D341Med (cell line): Measurements from ENCODE around the gene KIAA0825.
A peak's percentile ranks its signal among the peaks of the same experiment; 100 is the strongest.

Experiments used
- DNase-seq: peaks from one replicate; pipeline ENCODE4 v3.0.0; 2012; ENCODE audit warnings: low spot score

Gene KIAA0825

GRCh38 chr5:94508461-94509148, 109.8 kb downstream of the KIAA0825 start:
- no peak for DNase-seq

DNA sequence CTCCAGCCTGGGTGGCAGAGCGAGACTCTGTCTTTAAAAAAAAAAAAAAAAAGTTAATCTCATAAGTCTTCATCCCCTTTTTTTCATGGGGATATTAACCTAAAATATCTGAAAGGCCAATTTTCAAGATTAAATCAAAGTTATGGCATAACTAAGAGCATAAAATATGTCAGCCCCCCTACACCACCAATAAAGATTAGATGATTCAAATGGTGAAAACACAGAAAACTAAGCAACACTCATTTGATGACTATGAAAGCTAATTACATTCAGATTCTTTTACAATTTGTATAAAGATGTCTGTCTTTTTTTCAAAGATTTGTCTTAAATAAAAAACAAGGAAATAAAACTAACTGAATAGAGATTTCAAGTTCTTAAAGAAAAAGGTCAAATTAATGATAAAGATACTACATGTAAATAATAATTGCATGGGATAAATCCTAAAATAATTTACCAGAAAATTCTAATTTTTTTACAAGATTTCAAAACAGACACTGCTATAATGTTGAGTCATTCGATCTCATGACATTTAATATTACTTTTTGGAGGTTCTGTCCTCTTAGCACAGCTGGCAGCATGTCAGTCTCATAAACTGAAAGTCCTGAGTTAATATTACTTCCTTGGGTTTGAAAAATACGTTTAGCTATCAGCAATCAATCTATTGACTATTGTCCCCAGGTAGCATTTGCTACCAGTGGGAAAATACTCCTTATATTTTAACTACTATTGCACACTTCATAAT, 112.9 kb downstream of the KIAA0825 start:
- no peak for DNase-seq

- no peak for DNase-seq
Measured at GRCh38 chr5:94503677-94504076, 114.7 kb downstream of the KIAA0825 start.

GRCh38 chr5:94501365-94501764, 117.0 kb downstream of the KIAA0825 start:
- no peak for DNase-seq

DNA sequence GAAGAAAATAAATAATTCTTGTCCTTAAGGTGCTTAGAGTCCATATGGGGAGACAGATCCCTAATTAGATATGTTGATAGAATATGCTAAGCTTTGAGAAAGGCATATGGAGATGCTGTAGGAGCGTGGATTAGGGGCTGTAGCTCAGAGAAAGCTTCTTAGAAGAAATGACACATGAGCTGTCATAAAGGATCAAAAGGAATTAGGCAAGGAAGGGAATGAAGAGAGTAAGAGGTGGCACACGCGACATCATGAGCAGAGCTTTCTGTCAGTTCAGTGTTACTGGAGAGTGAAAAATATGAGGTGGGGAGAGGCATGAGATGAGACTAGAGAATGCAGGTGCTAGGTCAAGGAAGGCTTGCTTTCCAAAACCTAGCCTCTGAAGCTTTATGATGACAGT, 118.6 kb downstream of the KIAA0825 start:
- DNase-seq = peak; percentile 56

DNA sequence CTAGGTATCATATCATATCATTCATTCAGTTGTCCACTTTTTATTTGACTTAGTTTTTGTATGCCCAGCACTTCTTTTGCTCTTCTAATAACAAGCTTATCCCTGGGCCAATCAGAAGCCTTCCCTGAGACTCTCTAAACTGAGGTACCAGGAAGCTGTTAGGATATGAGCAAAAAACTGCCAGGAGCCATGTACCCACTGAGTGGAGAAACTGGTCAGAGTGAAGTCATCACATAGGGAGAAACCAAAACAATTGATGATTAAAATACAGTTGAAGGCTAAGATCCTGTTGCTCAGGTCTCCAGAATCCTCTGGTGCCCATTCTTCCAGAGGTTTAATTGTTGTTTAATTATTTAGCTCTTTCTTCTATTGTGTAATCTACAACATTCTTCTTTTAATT, 120.2 kb downstream of the KIAA0825 start:
- DNase-seq = no peak

- DNase-seq = no peak
Measured at GRCh38 chr5:94485067-94485466, 133.3 kb downstream of the KIAA0825 start.

DNA sequence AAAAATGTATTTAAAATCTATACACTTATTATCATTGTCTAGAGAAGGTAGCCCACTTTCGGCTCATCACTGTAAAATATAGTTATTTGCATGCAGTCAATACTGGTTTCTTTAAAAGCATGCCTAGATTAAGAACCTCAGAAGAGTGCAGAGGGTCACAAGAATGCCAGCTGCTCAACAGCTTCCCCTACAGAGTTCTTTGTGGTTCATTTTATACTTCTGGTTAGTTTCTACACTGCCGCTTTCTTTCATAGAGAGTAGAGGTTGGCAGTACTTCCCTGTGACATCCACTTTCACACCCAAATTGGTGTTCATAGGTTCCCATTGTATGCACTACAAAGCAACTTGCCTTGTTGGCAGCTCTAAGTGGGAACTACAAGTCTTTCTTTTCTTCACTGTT, 137.3 kb downstream of the KIAA0825 start:
- DNase-seq = no peak

DNA sequence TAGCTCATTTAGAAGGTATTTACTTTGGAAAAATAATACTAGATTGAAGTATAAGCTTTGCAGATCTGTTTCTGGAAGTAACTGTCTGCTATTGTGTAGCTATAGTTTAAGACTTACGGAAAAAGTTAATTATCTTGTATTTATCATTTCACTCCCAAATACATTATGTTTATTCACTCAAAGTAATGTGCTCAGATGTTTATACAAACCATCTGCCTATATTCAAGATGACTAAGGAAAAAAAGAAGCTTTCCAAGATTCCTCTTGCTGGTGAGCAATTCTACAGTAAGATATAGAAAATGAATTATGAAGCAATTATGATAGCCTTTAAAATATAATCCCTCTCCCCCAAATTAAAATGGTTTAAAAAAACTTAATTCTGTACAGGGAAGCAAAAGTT, 137.9 kb downstream of the KIAA0825 start:
- no peak for DNase-seq

DNA sequence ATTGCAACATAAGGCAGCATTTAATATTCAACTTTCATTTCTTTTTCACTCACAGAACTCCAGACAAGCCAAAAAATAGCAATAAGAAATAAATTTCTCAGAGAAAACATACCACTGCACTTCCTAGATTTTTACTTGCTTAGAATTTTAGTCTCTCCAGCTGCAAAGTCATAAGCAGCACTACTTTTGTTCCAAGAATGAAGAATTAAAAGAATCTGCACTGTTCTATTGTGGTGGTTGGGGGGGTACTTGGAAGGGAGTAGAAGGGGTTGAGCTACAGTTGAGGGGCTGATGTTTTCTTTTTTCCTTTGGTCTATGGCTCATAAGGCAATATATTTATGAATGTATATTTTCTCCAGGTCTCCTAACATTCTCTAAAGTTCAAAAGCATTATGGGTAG, 144.5 kb downstream of the KIAA0825 start:
- DNase-seq = no peak

DNA sequence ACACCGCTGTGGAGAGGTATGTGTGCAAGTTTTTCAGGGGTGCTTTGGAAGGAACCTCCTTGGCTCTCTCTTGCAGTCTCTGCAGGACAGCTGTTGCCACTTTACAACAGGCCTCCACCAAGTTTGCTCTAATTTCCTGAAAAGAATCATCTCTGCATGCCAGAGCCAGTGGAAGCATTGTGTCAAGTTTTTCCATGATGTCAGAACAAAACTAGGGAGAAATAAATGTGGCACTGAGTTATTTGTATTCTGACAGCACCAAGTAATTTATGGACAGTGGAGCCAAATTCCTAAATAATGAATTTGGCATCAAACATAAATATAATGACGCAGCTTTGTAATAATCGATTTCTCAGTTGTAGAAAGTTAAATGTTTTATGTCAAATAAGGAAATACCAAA, 146.9 kb downstream of the KIAA0825 start:
- DNase-seq = no peak

DNA sequence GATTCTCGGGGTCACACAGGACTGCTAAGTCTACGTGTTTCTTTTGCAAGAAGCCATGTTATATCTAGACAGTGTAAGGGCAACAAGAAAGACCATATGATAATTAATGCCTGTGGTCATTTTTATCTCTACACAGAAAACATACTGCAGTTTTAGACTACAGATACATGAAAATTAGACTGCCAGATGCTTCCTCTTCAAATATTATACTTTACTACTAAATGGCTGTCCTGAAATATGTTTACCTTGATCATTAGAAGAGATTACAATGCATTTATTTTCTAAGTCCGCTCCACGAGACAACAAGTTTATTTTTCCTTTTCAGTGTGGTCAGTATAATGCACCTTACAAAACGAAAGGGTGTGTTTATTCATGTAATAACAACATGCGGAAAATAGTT, 147.6 kb downstream of the KIAA0825 start:
- no peak for DNase-seq

- no peak for DNase-seq
Measured at GRCh38 chr5:94469894-94470329, 148.5 kb downstream of the KIAA0825 start.

GRCh38 chr5:94467954-94468930, 150.2 kb downstream of the KIAA0825 start:
- no peak for DNase-seq

- no peak for DNase-seq
Measured at GRCh38 chr5:94467346-94467953, 151.0 kb downstream of the KIAA0825 start.

DNA sequence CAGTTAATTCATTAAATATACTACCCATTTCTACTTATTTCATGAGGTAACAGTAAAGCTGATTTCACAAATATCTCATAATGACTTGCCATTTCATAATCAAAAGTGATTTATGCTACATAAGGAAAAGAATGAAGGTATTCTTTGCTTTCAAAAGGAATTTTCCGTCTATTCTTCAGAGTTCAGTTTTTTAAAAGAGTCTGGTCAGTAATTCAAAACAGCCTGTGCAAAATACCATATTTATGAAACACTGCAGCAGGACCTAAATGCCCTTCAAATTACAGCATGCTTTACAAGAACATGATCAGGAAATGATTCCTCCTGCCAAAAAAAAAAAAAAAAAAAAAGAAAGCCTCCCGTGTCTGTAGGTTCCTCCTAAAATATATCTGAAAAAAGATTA, 154.7 kb downstream of the KIAA0825 start:
- no peak for DNase-seq

- no peak for DNase-seq
Measured at GRCh38 chr5:94461131-94461530, 157.3 kb downstream of the KIAA0825 start.

GRCh38 chr5:94459915-94460314, 158.5 kb downstream of the KIAA0825 start:
- no peak for DNase-seq

DNA sequence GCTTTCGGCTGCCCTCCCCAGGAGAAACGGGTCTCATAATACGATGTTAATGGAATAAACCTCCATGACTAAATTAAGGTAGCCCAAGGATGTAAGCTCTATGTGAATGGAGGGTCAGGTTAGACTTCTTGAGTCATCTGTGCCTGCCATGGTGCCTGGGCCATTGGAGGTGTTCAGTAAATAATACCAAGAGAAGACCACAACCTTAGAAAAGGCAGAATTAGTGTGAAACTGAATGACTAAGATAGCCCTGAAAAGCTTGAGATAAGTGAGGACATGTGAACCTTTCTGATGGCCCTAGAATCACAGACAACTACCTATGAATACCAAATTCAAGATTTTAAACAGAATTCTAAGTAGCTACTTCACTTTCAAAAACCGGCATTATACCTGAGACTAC, 160.6 kb downstream of the KIAA0825 start:
- DNase-seq = no peak

DNA sequence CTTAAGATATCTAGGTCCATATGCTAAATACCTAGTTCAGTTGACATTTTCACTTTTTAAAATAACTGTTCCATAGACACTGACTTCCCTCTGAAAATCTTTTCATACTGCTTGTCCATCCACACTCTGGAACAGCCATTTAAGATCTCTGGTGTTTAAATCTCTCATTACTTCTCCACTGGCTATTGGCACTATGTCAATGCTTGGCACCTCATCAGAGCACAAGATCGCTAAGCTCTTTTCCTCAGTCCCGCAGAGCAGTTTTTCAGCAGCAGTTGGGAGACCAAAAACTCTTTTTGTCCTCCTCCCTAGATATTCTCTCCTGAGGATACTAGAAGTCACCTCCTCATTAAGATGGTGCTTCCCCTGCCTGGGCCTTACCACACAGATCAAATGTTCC, 172.7 kb downstream of the KIAA0825 start:
- no peak for DNase-seq

GRCh38 chr5:94442991-94443390, 175.4 kb downstream of the KIAA0825 start:
- DNase-seq = no peak

DNA sequence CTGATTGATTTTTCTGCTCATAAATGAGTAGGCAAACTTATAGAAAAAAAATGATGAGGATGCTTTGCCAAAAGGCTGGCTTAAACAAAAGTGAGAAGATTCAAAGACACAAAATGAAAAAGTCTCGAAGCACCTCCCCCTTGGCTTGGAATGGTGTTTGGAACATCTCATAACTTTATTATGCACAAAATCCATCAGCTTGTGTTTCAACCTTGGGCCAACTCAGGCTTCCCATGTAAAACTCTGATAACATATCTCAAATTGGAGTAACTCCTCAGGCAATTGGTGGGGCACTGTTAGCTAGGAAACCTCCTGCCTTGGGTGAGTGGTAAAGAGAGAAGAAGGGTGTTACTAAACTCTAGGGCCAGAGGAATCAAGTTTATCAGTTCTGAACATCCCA, 176.3 kb downstream of the KIAA0825 start:
- DNase-seq = no peak
